ENCODE data around the gene SRSF1. TPM values are rescaled to one million over a fixed set of nuclear protein-coding genes. Genes with fewer than 3 reads are reported as not detected.

SRSF1 gene
- total RNA-seq, 4 donors from 2014 or later = 122 to 174 (median 143) TPM

- TF ChIP-seq EP300 (IDR thresholded peaks at IDR 0.05; ENCODE audit: low read depth) (no peak), POLR2A (IDR thresholded peaks at IDR 0.05) (no peak), CTCF (IDR thresholded peaks at IDR 0.05) (no peak), POLR2AphosphoS5 (IDR thresholded peaks at IDR 0.05) (no peak)
- DNase-seq = no peak
- H3K9me3 ChIP-seq = no peaks in the 10 kb centered on the region
- peaks cover 0 to 10% (median 2%) of the 10 kb centered on the region in 4 donors for H3K36me3 ChIP-seq
- intact Hi-C loops (cut with DNase I; ENCODE audit: low total_unique reads) = loop anchor here (5.0 kb wide), 1 partner anchor 135 kb away; no protein-coding TSS in a partner anchor
- H3K4me1 ChIP-seq = peaks cover 10 to 40% (median 16%) of the 10 kb centered on the region in 4 donors
- WGBS, 2 donors (ENCODE audit: low coverage in 1 of 2) = 90 to 94% methylated on average over 3 of the region's 3 CpGs
- H3K27ac ChIP-seq = no peak overlapping the region
- in situ Hi-C loops (cut with MboI; ENCODE audit: low pct_ligation_motif_present in 1 of 4, low pct_unique_long_range_greater_than_20kb in 1 of 4, low sequenced_read_pairs in 3 of 4) = loop anchor here (5.0 to 25.0 kb wide), 3 partner anchors 90 to 140 kb away; partner anchors contain the start of gene DYNLL2 (in 1 of the 4)
- H3K27me3 ChIP-seq = no peaks in the 10 kb centered on the region
- H3K4me3 ChIP-seq = no peak overlapping the region
Observed at GRCh38 chr17:57997085-57997809, 9.8 kb downstream of the SRSF1 start.

GRCh38 chr17:57995076-57995956 lies 11.7 kb downstream of the SRSF1 start:
- peak; percentile 66 for DNase-seq
- in situ Hi-C loops (cut with MboI; ENCODE audit: low pct_ligation_motif_present in 1 of 4, low pct_unique_long_range_greater_than_20kb in 1 of 4, low sequenced_read_pairs in 3 of 4) = loop anchor here (5.0 to 25.0 kb wide), 3 partner anchors 92 to 138 kb away; partner anchors contain the start of gene DYNLL2 (in 1 of the 4)
- no peaks in the 10 kb centered on the region for H3K9me3 ChIP-seq
- H3K36me3 ChIP-seq = peaks cover 0 to 1% (median 0%) of the 10 kb centered on the region in 4 donors
- peaks cover 7 to 34% (median 16%) of the 10 kb centered on the region in 4 donors for H3K4me1 ChIP-seq
- H3K27me3 ChIP-seq = no peaks in the 10 kb centered on the region
- WGBS, 2 donors (ENCODE audit: low coverage in 1 of 2) = 23 to 30% methylated on average over 4 of the region's 4 CpGs
- intact Hi-C loops (cut with DNase I; ENCODE audit: low total_unique reads) = loop anchor here (5.0 kb wide), 1 partner anchor 133 kb away; no protein-coding TSS in a partner anchor
- H3K27ac ChIP-seq = peak overlapping the region; percentile 49 to 73 (median 52)
- H3K4me3 ChIP-seq = no peak overlapping the region
- TF ChIP-seq POLR2AphosphoS5 (IDR thresholded peaks at IDR 0.05) (peak in 2 of 3 donors; percentile 48 to 71), CTCF (IDR thresholded peaks at IDR 0.05) (peak; percentile 60 to 90 (median 71)), EP300 (IDR thresholded peaks at IDR 0.05; ENCODE audit: low read depth) (no peak), POLR2A (IDR thresholded peaks at IDR 0.05) (peak; percentile 25)

GRCh38 chr17:57994436-57994835 lies 12.6 kb downstream of the SRSF1 start:
- H3K27me3 ChIP-seq = no peaks in the 10 kb centered on the region
- H3K9me3 ChIP-seq = no peaks in the 10 kb centered on the region
- in situ Hi-C loops (cut with MboI; ENCODE audit: low pct_ligation_motif_present in 1 of 4, low pct_unique_long_range_greater_than_20kb in 1 of 4, low sequenced_read_pairs in 3 of 4) = loop anchor here in 1 of 4 donors (25.0 kb wide), 1 partner anchor 93 kb away; the partner anchor contains the start of gene DYNLL2
- H3K27ac ChIP-seq = peak overlapping the region; percentile 49 to 73 (median 52)
- TF ChIP-seq POLR2A (IDR thresholded peaks at IDR 0.05) (no peak), EP300 (IDR thresholded peaks at IDR 0.05; ENCODE audit: low read depth) (no peak), POLR2AphosphoS5 (IDR thresholded peaks at IDR 0.05) (no peak), CTCF (IDR thresholded peaks at IDR 0.05) (no peak)
- WGBS, 2 donors (ENCODE audit: low coverage in 1 of 2) = 11 to 25% methylated on average over 2 of the region's 2 CpGs
- no peaks in the 10 kb centered on the region for H3K36me3 ChIP-seq
- intact Hi-C loops (cut with DNase I; ENCODE audit: low total_unique reads) = no loop called here
- no peak overlapping the region for H3K4me3 ChIP-seq
- no peak for DNase-seq
- H3K4me1 ChIP-seq = peaks cover 7 to 39% (median 17%) of the 10 kb centered on the region in 4 donors

Data from transverse colon (tissue), 4 donors.